Ecto neural progenitor cell (in vitro differentiated cells): ENCODE measurements around the gene TMEM39B.
"Not testable (repeated sequence)": the region's sequence is repeated elsewhere in the genome, so short reads cannot be mapped to it uniquely, and the experiment has no call there.

Experiments
- DNase-seq: peaks from one replicate; pipeline ENCODE4 v3.0.0-alpha.2; 2018; ENCODE audit warnings: low spot score

Gene TMEM39B

GRCh38 chr1:32068957-32069588, 3.7 kb upstream of the TMEM39B start:
- DNase-seq, result peak; percentile 54

GRCh38 chr1:32071758-32072621, 749 bp upstream of the TMEM39B start:
- no peak for DNase-seq

GRCh38 chr1:32073299-32074229, 825 bp downstream of the TMEM39B start:
- DNase-seq, result peak; percentile 99

- no peak for DNase-seq
These were observed 2.1 kb downstream of the TMEM39B start for GRCh38 chr1:32074841-32075240.

- no peak for DNase-seq
These were observed 4.7 kb downstream of the TMEM39B start for GRCh38 chr1:32077451-32077850.

- DNase-seq, result no peak
These were observed 9.3 kb downstream of the TMEM39B start for GRCh38 chr1:32082022-32082421.

- DNase-seq, result not testable (repeated sequence)
These were observed 13.6 kb downstream of the TMEM39B start for GRCh38 chr1:32086381-32086780.

GRCh38 chr1:32091176-32091575, 18.4 kb downstream of the TMEM39B start:
- DNase-seq, result no peak

- DNase-seq, result no peak
These were observed 18.9 kb downstream of the TMEM39B start for GRCh38 chr1:32091591-32091990.

GRCh38 chr1:32094746-32095521, 22.2 kb downstream of the TMEM39B start:
- no peak for DNase-seq

- no peak for DNase-seq
These were observed 26.7 kb downstream of the TMEM39B start for GRCh38 chr1:32099426-32099825.

GRCh38 chr1:32100359-32100758, 27.6 kb downstream of the TMEM39B start:
- no peak for DNase-seq

- DNase-seq, result no peak
These were observed 28.3 kb downstream of the TMEM39B start for GRCh38 chr1:32100807-32101708.

GRCh38 chr1:32104127-32104526, 31.4 kb downstream of the TMEM39B start:
- no peak for DNase-seq

GRCh38 chr1:32105338-32105737, 32.6 kb downstream of the TMEM39B start:
- DNase-seq, result no peak

- no peak for DNase-seq
These were observed 34.0 kb downstream of the TMEM39B start for GRCh38 chr1:32106663-32107275.

GRCh38 chr1:32107742-32108661, 35.3 kb downstream of the TMEM39B start, which contains the start of gene KPNA6:
Gene KPNA6, plus strand, starts transcription at chr1:32108056. Its CDS starts 75 bp downstream, at chr1:32108131.
- peak; percentile 94 for DNase-seq

- DNase-seq, result no peak
These were observed 38.4 kb downstream of the TMEM39B start for GRCh38 chr1:32111040-32111623.
